SK-N-SH treated with all-trans-retinoic acid at 6 μM for 48 hours (cell line): ENCODE measurements around the gene COBL.

ENCODE experiments used
- ATAC-seq: fragments of 200-7000 bp; cut with Tn5 transposase; 3 replicates; pipeline ENCODE4 v1.9.1; 2020; ENCODE audit warnings: mild to moderate bottlenecking, moderate library complexity
- ARNTL ChIP-seq: fragments of 450-650 bp; formaldehyde crosslinking; IDR thresholded peaks from 2 replicates; pipeline ENCODE4 v1.5.0; 2020; ENCODE audit warnings: low read depth, mild to moderate bottlenecking, moderate library complexity, borderline replicate concordance
- BACH2 ChIP-seq: fragments of 250-450 bp; sonication (Bioruptor Pico); IDR thresholded peaks from 2 replicates; pipeline ENCODE4 v1.9.0; 2021; ENCODE audit warnings: mild to moderate bottlenecking, borderline replicate concordance
- CSDC2 ChIP-seq: fragments of 250-450 bp; sonication (Bioruptor Pico); IDR thresholded peaks from 2 replicates; pipeline ENCODE4 v1.5.0; 2020; ENCODE audit warnings: mild to moderate bottlenecking, moderate library complexity
- GLIS3 ChIP-seq: fragments of 250-450 bp; sonication (Bioruptor Pico); IDR thresholded peaks from 2 replicates; pipeline ENCODE4 v1.5.0; 2020; ENCODE audit warnings: mild to moderate bottlenecking, moderate library complexity
- ISL1 ChIP-seq: fragments of 250-450 bp; sonication (Bioruptor Pico); IDR thresholded peaks from 2 replicates; pipeline ENCODE4 v2.1.2; 2022; ENCODE audit warnings: mild to moderate bottlenecking, moderate library complexity
- OSR1 ChIP-seq: fragments of 250-450 bp; sonication (Bioruptor Pico); IDR thresholded peaks from 2 replicates; pipeline ENCODE4 v1.8.0; 2022; ENCODE audit warnings: moderate library complexity, mild to moderate bottlenecking, inconsistent platforms
- PATZ1 ChIP-seq: fragments of 250-450 bp; sonication (Bioruptor Pico); IDR thresholded peaks from 2 replicates; pipeline ENCODE4 v1.8.0; 2020; ENCODE audit warnings: mild to moderate bottlenecking, moderate library complexity, borderline replicate concordance
- POU6F1 ChIP-seq: fragments of 250-450 bp; sonication (Bioruptor Pico); IDR thresholded peaks from 2 replicates; pipeline ENCODE4 v1.8.0; 2021; ENCODE audit warnings: low read depth, mild to moderate bottlenecking, moderate library complexity, borderline replicate concordance
- PPARA ChIP-seq: fragments of 250-450 bp; sonication (Bioruptor Pico); IDR thresholded peaks from 2 replicates; pipeline ENCODE4 v1.5.0; 2020; ENCODE audit warnings: mild to moderate bottlenecking, borderline replicate concordance
- RARB ChIP-seq: fragments of 250-450 bp; sonication (Bioruptor Pico); IDR thresholded peaks from 2 replicates; pipeline ENCODE4 v1.8.0; 2021; ENCODE audit warnings: mild to moderate bottlenecking, moderate library complexity
- SNAI2 ChIP-seq: fragments of 250-450 bp; sonication (Bioruptor Pico); IDR thresholded peaks from 2 replicates; pipeline ENCODE4 v1.5.0; 2020; ENCODE audit warnings: mild to moderate bottlenecking, moderate library complexity
- TOX ChIP-seq: fragments of 250-450 bp; sonication (Bioruptor Pico); IDR thresholded peaks from 2 replicates; pipeline ENCODE4 v1.8.0; 2021; ENCODE audit warnings: mild to moderate bottlenecking, moderate library complexity, borderline replicate concordance
- ZC3H10 ChIP-seq: fragments of 250-450 bp; sonication (Bioruptor Pico); IDR thresholded peaks from 2 replicates; pipeline ENCODE4 v1.5.1; 2021; ENCODE audit warnings: mild to moderate bottlenecking, moderate library complexity
- ZFP3 ChIP-seq: fragments of 250-450 bp; sonication (Bioruptor Pico); IDR thresholded peaks from 2 replicates; pipeline ENCODE4 v1.5.0; 2020; ENCODE audit warnings: mild to moderate bottlenecking, moderate library complexity
- ZFP30 ChIP-seq: fragments of 450-650 bp; formaldehyde crosslinking; IDR thresholded peaks from 2 replicates; pipeline ENCODE4 v1.5.0; 2022; ENCODE audit warnings: mild to moderate bottlenecking, moderate library complexity
- ZNF565 ChIP-seq: fragments of 450-650 bp; formaldehyde crosslinking; conservative IDR thresholded peaks from 2 replicates; pipeline ENCODE4 v1.5.0; 2020; ENCODE audit warnings: low read depth, mild to moderate bottlenecking, moderate library complexity
- ZNF8 ChIP-seq: fragments of 450-650 bp; formaldehyde crosslinking; IDR thresholded peaks from 2 replicates; pipeline ENCODE4 v1.5.0; 2020; ENCODE audit warnings: mild to moderate bottlenecking, moderate library complexity
- TF ChIP-seq, protein P1 (sequence below): fragments of 250-450 bp; sonication (Bioruptor Pico); IDR thresholded peaks from 2 replicates; pipeline ENCODE4 v1.5.1; 2021; ENCODE audit warnings: mild to moderate bottlenecking, moderate library complexity
- TF ChIP-seq, protein P2 (sequence below): fragments of 250-450 bp; sonication (Bioruptor Pico); IDR thresholded peaks from 2 replicates; pipeline ENCODE4 v1.5.1; 2020; ENCODE audit warnings: low read depth, mild to moderate bottlenecking, moderate library complexity

The COBL gene

DNA sequence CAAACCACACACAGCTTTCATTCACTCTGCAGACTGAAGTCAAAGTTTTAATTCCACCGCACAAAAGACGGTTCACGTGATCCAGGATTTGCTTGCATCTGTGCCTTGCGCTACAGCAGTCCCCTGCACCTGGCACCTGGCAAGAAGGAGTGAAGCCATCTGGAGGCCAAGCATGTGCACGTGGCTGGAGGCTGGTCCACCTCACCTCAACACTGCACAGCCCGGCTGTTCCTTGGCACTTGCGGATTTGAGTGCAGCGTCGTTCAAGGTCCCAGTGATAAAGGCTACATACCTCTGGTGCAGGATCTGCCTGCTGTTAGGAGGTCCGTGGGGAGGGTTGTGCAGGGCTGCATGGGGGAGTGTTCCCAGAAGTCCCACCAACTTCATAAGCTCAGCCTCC, 285.4 kb downstream of the COBL start:
- no peak for TF ChIP-seq TOX
- TF ChIP-seq, all 23 proteins: peak for 0
- ATAC-seq, result no peak

GRCh38 chr7:51029701-51030191, 286.9 kb downstream of the COBL start:
- no peak for TF ChIP-seq TOX
- TF ChIP-seq PPARA, result no peak
- TF ChIP-seq ZFP30 (CRISPR knock-in tag), result no peak
- TF ChIP-seq, protein P1, sequence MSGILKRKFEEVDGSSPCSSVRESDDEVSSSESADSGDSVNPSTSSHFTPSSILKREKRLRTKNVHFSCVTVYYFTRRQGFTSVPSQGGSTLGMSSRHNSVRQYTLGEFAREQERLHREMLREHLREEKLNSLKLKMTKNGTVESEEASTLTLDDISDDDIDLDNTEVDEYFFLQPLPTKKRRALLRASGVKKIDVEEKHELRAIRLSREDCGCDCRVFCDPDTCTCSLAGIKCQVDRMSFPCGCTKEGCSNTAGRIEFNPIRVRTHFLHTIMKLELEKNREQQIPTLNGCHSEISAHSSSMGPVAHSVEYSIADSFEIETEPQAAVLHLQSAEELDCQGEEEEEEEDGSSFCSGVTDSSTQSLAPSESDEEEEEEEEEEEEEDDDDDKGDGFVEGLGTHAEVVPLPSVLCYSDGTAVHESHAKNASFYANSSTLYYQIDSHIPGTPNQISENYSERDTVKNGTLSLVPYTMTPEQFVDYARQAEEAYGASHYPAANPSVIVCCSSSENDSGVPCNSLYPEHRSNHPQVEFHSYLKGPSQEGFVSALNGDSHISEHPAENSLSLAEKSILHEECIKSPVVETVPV (CRISPR knock-in tag), result no peak
- no peak for TF ChIP-seq ZNF8 (CRISPR knock-in tag)
- TF ChIP-seq POU6F1 (CRISPR knock-in tag), result no peak
- TF ChIP-seq ARNTL (CRISPR knock-in tag), result no peak
- no peak for TF ChIP-seq OSR1 (CRISPR knock-in tag)
- no peak for ATAC-seq

DNA sequence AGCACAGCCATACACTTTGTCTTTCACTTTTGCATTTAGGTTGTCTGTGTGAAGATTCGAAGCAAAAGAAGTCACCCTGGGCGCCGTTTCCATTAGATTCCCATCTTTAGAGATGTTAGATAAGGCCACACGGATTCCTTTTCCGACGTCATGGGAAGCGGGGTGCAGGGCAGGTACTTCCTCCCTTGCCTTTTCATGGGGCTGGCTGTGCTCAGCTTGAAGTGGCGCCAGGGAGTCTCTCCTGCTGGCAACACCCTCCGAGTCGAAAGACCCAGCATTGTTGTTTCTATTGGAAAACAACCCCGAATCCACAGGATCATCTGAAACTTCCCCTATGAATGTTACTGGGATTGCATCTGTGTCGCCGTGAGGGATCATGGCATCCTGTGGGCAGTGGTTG, 287.5 kb downstream of the COBL start:
- TF ChIP-seq PPARA, result no peak
- TF ChIP-seq ZNF8 (CRISPR knock-in tag), result no peak
- TF ChIP-seq PATZ1, result no peak
- no peak for TF ChIP-seq GLIS3 (CRISPR knock-in tag)
- no peak for TF ChIP-seq BACH2 (CRISPR knock-in tag)
- no peak for TF ChIP-seq TOX
- no peak for TF ChIP-seq ISL1 (CRISPR knock-in tag)
- no peak for TF ChIP-seq CSDC2 (CRISPR knock-in tag)
- TF ChIP-seq, protein P1 (CRISPR knock-in tag), result no peak
- no peak for TF ChIP-seq OSR1 (CRISPR knock-in tag)
- TF ChIP-seq ZFP3 (CRISPR knock-in tag), result no peak
- no peak for TF ChIP-seq ARNTL (CRISPR knock-in tag)
- no peak for ATAC-seq

GRCh38 chr7:51027935-51028830, 288.4 kb downstream of the COBL start:
- no peak for ATAC-seq
- no peak for TF ChIP-seq SNAI2 (CRISPR knock-in tag)
- no peak for TF ChIP-seq BACH2 (CRISPR knock-in tag)
- TF ChIP-seq RARB (CRISPR knock-in tag), result no peak
- no peak for TF ChIP-seq TOX
- no peak for TF ChIP-seq ARNTL (CRISPR knock-in tag)
- TF ChIP-seq, protein P1 (CRISPR knock-in tag), result no peak
- no peak for TF ChIP-seq OSR1 (CRISPR knock-in tag)
- no peak for TF ChIP-seq ZC3H10
- TF ChIP-seq ZFP3 (CRISPR knock-in tag), result no peak
- no peak for TF ChIP-seq ZNF8 (CRISPR knock-in tag)
- TF ChIP-seq, protein P2, sequence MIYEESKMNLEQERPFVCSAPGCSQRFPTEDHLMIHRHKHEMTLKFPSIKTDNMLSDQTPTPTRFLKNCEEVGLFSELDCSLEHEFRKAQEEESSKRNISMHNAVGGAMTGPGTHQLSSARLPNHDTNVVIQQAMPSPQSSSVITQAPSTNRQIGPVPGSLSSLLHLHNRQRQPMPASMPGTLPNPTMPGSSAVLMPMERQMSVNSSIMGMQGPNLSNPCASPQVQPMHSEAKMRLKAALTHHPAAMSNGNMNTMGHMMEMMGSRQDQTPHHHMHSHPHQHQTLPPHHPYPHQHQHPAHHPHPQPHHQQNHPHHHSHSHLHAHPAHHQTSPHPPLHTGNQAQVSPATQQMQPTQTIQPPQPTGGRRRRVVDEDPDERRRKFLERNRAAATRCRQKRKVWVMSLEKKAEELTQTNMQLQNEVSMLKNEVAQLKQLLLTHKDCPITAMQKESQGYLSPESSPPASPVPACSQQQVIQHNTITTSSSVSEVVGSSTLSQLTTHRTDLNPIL (CRISPR knock-in tag), result no peak
- TF ChIP-seq GLIS3 (CRISPR knock-in tag), result no peak
- no peak for TF ChIP-seq ZNF565 (CRISPR knock-in tag)
- no peak for TF ChIP-seq PATZ1
- no peak for TF ChIP-seq ISL1 (CRISPR knock-in tag)
